ENCODE measurements around the gene CORO7. TPM values are rescaled to one million over a fixed set of nuclear protein-coding genes. Genes with fewer than 3 reads are reported as not detected.

The CORO7 gene
- total RNA-seq, 1 experiment from 2014 or later: 14.3 TPM

DNA sequence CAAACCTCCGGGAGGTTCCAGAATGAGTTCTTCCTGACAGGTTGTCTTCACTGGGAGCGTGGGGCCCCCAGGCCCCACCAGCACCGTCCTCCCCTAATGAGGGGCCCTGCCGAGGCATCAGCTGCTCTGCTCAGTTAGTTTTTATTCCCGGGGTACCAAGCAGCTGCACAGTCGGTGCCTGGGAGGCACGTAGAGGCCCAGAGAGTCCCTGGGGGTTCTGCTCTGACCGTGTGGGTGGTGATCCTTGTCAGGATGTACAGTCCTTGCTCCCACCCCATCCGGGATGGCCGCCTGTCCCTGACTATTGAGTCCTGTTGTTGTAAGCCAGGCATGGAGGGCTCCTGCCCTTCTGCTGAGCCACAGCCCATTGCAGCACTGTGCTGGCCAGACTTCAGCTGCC lies 39.6 kb upstream of the CORO7 start:
- intact Hi-C loops (cut with micrococcal nuclease): no loop called here
- Histone ChIP-seq H3K4me2 (ENCODE audit: low read length) (no peak overlapping the region), H2AFZ (ENCODE audit: low read length) (no peak overlapping the region), H4K20me1 (ENCODE audit: low read length) (no peaks in the 10 kb centered on the region), H3K79me2 (ENCODE audit: low read length) (no peaks in the 10 kb centered on the region), H3K9ac (ENCODE audit: low read length) (no peak overlapping the region), H3K9me2 (replicated peaks; ENCODE audit: low read length) (no peaks in the 10 kb centered on the region), H3F3A (ENCODE audit: low read length, unreplicated experiment) (no peaks in the 10 kb centered on the region), H3K36me3 (ENCODE audit: low read depth, low read length) (peaks cover 3% of the 10 kb centered on the region; the same call in 1 of the 2 replicates), H3K4me1 (ENCODE audit: insufficient read depth, low read length) (no peaks in the 10 kb centered on the region), H3K27ac (ENCODE audit: low read length) (no peak overlapping the region), H3K4me3 (ENCODE audit: low read length) (no peak overlapping the region), H3K9me3 (ENCODE audit: low read length) (no peaks in the 10 kb centered on the region), H3K27me3 (ENCODE audit: low read length) (no peaks in the 10 kb centered on the region)
- BruUV-seq (replicated peaks): TSS peak; percentile 27
- ATAC-seq: no peak
- DNase-seq: no peak
- TF ChIP-seq, protein P1, sequence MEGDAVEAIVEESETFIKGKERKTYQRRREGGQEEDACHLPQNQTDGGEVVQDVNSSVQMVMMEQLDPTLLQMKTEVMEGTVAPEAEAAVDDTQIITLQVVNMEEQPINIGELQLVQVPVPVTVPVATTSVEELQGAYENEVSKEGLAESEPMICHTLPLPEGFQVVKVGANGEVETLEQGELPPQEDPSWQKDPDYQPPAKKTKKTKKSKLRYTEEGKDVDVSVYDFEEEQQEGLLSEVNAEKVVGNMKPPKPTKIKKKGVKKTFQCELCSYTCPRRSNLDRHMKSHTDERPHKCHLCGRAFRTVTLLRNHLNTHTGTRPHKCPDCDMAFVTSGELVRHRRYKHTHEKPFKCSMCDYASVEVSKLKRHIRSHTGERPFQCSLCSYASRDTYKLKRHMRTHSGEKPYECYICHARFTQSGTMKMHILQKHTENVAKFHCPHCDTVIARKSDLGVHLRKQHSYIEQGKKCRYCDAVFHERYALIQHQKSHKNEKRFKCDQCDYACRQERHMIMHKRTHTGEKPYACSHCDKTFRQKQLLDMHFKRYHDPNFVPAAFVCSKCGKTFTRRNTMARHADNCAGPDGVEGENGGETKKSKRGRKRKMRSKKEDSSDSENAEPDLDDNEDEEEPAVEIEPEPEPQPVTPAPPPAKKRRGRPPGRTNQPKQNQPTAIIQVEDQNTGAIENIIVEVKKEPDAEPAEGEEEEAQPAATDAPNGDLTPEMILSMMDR (conservative IDR thresholded peaks at IDR 0.05; ENCODE audit: low read depth, low read length): no peak
- TF ChIP-seq EZH2phosphoT487 (IDR thresholded peaks at IDR 0.05; ENCODE audit: borderline replicate concordance, low read length): no peak
- TF ChIP-seq EZH2 (IDR thresholded peaks at IDR 0.05; ENCODE audit: low read length, unreplicated experiment): no peak
- ChIA-PET POLR2A (ENCODE audit: unreplicated experiment) (no interaction called here), CTCF (no interaction called here)

DNA sequence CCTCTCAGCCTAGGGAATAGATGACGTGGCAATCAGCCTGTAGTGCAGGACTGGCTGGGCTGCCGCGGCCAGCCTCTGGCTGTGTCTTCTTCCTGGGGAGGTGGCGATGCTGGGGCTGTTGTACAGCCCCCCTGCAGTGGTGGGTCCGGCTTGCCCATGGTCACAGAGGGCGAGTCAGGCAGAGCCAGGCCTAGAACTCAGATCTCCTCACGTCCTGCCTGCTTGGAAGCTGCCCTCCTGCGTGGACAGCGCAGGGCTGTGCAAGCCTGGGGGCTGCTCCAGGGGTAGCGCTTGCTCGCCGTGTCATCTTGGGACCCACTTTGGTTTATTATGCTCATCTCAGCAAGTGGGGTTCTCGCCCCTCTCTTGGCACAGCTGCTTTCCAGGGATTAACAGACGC lies 38.7 kb upstream of the CORO7 start:
- peaks cover 12% of the 10 kb centered on the region; the same call in 1 of the 2 replicates for H3K36me3 ChIP-seq (ENCODE audit: low read depth, low read length)

DNA sequence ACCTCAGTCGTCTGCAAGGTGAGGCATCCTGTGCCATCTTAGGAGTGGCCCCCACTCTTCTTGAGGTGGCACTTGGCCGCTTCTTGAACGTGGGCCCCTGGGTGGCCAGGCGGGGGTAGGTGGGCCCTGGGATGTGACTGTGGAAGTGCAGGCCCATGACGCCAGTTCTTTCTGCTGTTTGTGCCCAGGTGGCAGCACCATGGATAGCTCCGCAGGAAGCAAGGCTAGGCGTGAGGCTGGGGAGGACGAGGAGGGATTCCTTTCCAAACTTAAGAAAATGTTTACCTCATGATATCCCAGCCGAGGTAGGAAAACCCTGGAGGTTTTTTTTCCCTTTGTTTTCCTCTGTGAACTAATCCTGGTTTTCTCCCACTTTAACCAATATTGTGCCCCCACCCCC lies 38.2 kb upstream of the CORO7 start:
- Histone ChIP-seq H3F3A (ENCODE audit: low read length, unreplicated experiment) (no peaks in the 10 kb centered on the region), H3K9me3 (ENCODE audit: low read length) (no peaks in the 10 kb centered on the region), H3K9ac (ENCODE audit: low read length) (no peak overlapping the region), H2AFZ (ENCODE audit: low read length) (no peak overlapping the region), H3K27me3 (ENCODE audit: low read length) (no peaks in the 10 kb centered on the region), H3K79me2 (ENCODE audit: low read length) (no peaks in the 10 kb centered on the region), H3K27ac (ENCODE audit: low read length) (no peak overlapping the region), H3K9me2 (replicated peaks; ENCODE audit: low read length) (no peaks in the 10 kb centered on the region), H4K20me1 (ENCODE audit: low read length) (no peaks in the 10 kb centered on the region), H3K4me1 (ENCODE audit: insufficient read depth, low read length) (no peaks in the 10 kb centered on the region), H3K4me2 (ENCODE audit: low read length) (no peak overlapping the region), H3K4me3 (ENCODE audit: low read length) (no peak overlapping the region), H3K36me3 (ENCODE audit: low read depth, low read length) (peaks cover 12% of the 10 kb centered on the region; the same call in 1 of the 2 replicates)
- DNase-seq (no peak), ATAC-seq (no peak)
- CTCF ChIA-PET: no interaction called here
- POLR2A ChIA-PET (ENCODE audit: unreplicated experiment): no interaction called here
- intact Hi-C loops (cut with micrococcal nuclease): no loop called here
- no peak for TF ChIP-seq EZH2 (IDR thresholded peaks at IDR 0.05; ENCODE audit: low read length, unreplicated experiment)
- TF ChIP-seq, protein P1 (conservative IDR thresholded peaks at IDR 0.05; ENCODE audit: low read depth, low read length): no peak
- no peak for TF ChIP-seq EZH2phosphoT487 (IDR thresholded peaks at IDR 0.05; ENCODE audit: borderline replicate concordance, low read length)
- no TSS peak for BruUV-seq (replicated peaks)

More for the DNA sequence above, 38.7 kb upstream of the CORO7 start:
- intact Hi-C loops (cut with micrococcal nuclease): no loop called here
- H3K27ac ChIP-seq (ENCODE audit: low read length): no peak overlapping the region
- TF ChIP-seq EZH2 (IDR thresholded peaks at IDR 0.05; ENCODE audit: low read length, unreplicated experiment) (no peak), EZH2phosphoT487 (IDR thresholded peaks at IDR 0.05; ENCODE audit: borderline replicate concordance, low read length) (no peak)
- TF ChIP-seq, protein P1 (conservative IDR thresholded peaks at IDR 0.05; ENCODE audit: low read depth, low read length): no peak
- no peak overlapping the region for H3K4me2 ChIP-seq (ENCODE audit: low read length)
- no peaks in the 10 kb centered on the region for H3F3A ChIP-seq (ENCODE audit: low read length, unreplicated experiment)
- no peaks in the 10 kb centered on the region for H3K9me2 ChIP-seq (replicated peaks; ENCODE audit: low read length)
- no peaks in the 10 kb centered on the region for H4K20me1 ChIP-seq (ENCODE audit: low read length)
- H3K4me3 ChIP-seq (ENCODE audit: low read length): no peak overlapping the region
- no peaks in the 10 kb centered on the region for H3K9me3 ChIP-seq (ENCODE audit: low read length)
- H3K4me1 ChIP-seq (ENCODE audit: insufficient read depth, low read length): no peaks in the 10 kb centered on the region
- DNase-seq: no peak
- no TSS peak for BruUV-seq (replicated peaks)
- no peak for ATAC-seq
- H3K27me3 ChIP-seq (ENCODE audit: low read length): no peaks in the 10 kb centered on the region
- no peak overlapping the region for H3K9ac ChIP-seq (ENCODE audit: low read length)
- no peak overlapping the region for H2AFZ ChIP-seq (ENCODE audit: low read length)
- ChIA-PET CTCF (no interaction called here), POLR2A (ENCODE audit: unreplicated experiment) (no interaction called here)
- H3K79me2 ChIP-seq (ENCODE audit: low read length): no peaks in the 10 kb centered on the region
